Ecto neural progenitor cell (in vitro differentiated cells): ENCODE data around the gene RPL13.
A peak's percentile ranks its signal among the peaks of the same experiment; 100 is the strongest.

Source experiments
- DNase-seq: peaks from one replicate; pipeline ENCODE4 v3.0.0-alpha.2; 2018; ENCODE audit warnings: low spot score

The RPL13 gene

GRCh38 chr16:89545044-89545830, 15.2 kb upstream of the RPL13 start:
- no peak for DNase-seq

GRCh38 chr16:89545831-89546574, 14.5 kb upstream of the RPL13 start:
- no peak for DNase-seq

- no peak for DNase-seq
Observed at GRCh38 chr16:89546781-89547180, 13.7 kb upstream of the RPL13 start.

GRCh38 chr16:89547291-89547690, 13.2 kb upstream of the RPL13 start:
- no peak for DNase-seq

- DNase-seq = no peak
Observed at GRCh38 chr16:89547860-89548259, 12.6 kb upstream of the RPL13 start.

GRCh38 chr16:89548344-89549006, 12.0 kb upstream of the RPL13 start:
- no peak for DNase-seq

- no peak for DNase-seq
Observed at GRCh38 chr16:89549007-89549700, 11.3 kb upstream of the RPL13 start.

GRCh38 chr16:89550421-89551007, 10.0 kb upstream of the RPL13 start:
- DNase-seq = no peak

- DNase-seq = no peak
Observed at GRCh38 chr16:89552329-89552728, 8.2 kb upstream of the RPL13 start.

GRCh38 chr16:89552913-89553312, 7.6 kb upstream of the RPL13 start:
- no peak for DNase-seq

- DNase-seq = no peak
Observed at GRCh38 chr16:89553733-89554132, 6.7 kb upstream of the RPL13 start.

GRCh38 chr16:89554343-89554742, 6.1 kb upstream of the RPL13 start:
- DNase-seq = no peak

- no peak for DNase-seq
Observed at GRCh38 chr16:89555265-89555664, 5.2 kb upstream of the RPL13 start.

GRCh38 chr16:89555780-89556179, 4.7 kb upstream of the RPL13 start:
- DNase-seq = no peak

- DNase-seq = peak; percentile 92
Observed at GRCh38 chr16:89556750-89557689, 3.5 kb upstream of the RPL13 start.

- DNase-seq = no peak
Observed at GRCh38 chr16:89557690-89558490, 2.6 kb upstream of the RPL13 start.

- DNase-seq = peak; percentile 71
Observed at GRCh38 chr16:89561142-89561883, 831 bp downstream of the RPL13 start.

- no peak for DNase-seq
Observed at GRCh38 chr16:89561884-89562599, 1.6 kb downstream of the RPL13 start.

- no peak for DNase-seq
Observed at GRCh38 chr16:89562939-89563338, 2.5 kb downstream of the RPL13 start.
